ENCODE data around the gene SMARCA4.
"Not testable (repeated sequence)": the region's sequence is repeated elsewhere in the genome, so short reads cannot be mapped to it uniquely, and the experiment has no call there.

The SMARCA4 gene

GRCh38 chr19:10927730-10928562 is 32.9 kb upstream of the SMARCA4 start:
- no peak for TF ChIP-seq CTCF (IDR thresholded peaks at IDR 0.05; ENCODE audit: unreplicated experiment in 3 of 3)
- H3K9me3 Mint-ChIP-seq: no peaks in the 10 kb centered on the region
- peak overlapping the region; percentile 70 to 91 (median 90) for H3K27ac Mint-ChIP-seq
- peak overlapping the region; percentile 94 to 99 (median 96) for H3K4me3 Mint-ChIP-seq
- H3K4me1 Mint-ChIP-seq: peaks cover 4% of the 10 kb centered on the region
- peaks cover 21% of the 10 kb centered on the region for H3K36me3 Mint-ChIP-seq (ENCODE audit: low read depth)
- no peaks in the 10 kb centered on the region for H3K27me3 Mint-ChIP-seq (ENCODE audit: low read depth)

- Mint-ChIP-seq H3K9me3 (no peaks in the 10 kb centered on the region), H3K4me3 (peak within 1 kb of the TSS; percentile 94 to 99 (median 96)), H3K27ac (peak within 1 kb of the TSS; percentile 70 to 91 (median 90)), H3K4me1 (peaks cover 4% of the 10 kb centered on the region), H3K27me3 (ENCODE audit: low read depth) (no peaks in the 10 kb centered on the region), H3K36me3 (ENCODE audit: low read depth) (peaks cover 19% of the 10 kb centered on the region)
- no peak for TF ChIP-seq CTCF (IDR thresholded peaks at IDR 0.05; ENCODE audit: unreplicated experiment in 3 of 3)
These were observed 32.0 kb upstream of the SMARCA4 start, which contains the start of the genes TIMM29 and YIPF2 for GRCh38 chr19:10928563-10929401. TSS of gene TIMM29 (plus strand) at chr19:10928811. CDS start at chr19:10928823, 12 bp downstream. TSS of gene YIPF2 (minus strand) at chr19:10928639. CDS start at chr19:10928410, 229 bp downstream.

- TF ChIP-seq CTCF (IDR thresholded peaks at IDR 0.05; ENCODE audit: unreplicated experiment in 3 of 3): no peak
- no peaks in the 10 kb centered on the region for H3K9me3 Mint-ChIP-seq
- H3K36me3 Mint-ChIP-seq (ENCODE audit: low read depth): peaks cover 16% of the 10 kb centered on the region
- peak overlapping the region in 1 of 3 experiments; percentile 59 for H3K27ac Mint-ChIP-seq
- no peaks in the 10 kb centered on the region for H3K27me3 Mint-ChIP-seq (ENCODE audit: low read depth)
- H3K4me1 Mint-ChIP-seq: peaks cover 4% of the 10 kb centered on the region
- H3K4me3 Mint-ChIP-seq: peak overlapping the region; percentile 84 to 96 (median 94)
These were observed 31.4 kb upstream of the SMARCA4 start for GRCh38 chr19:10929402-10929794.

GRCh38 chr19:10935371-10936059 is 25.3 kb upstream of the SMARCA4 start:
- no peak for TF ChIP-seq CTCF (IDR thresholded peaks at IDR 0.05; ENCODE audit: unreplicated experiment in 3 of 3)
- Mint-ChIP-seq H3K36me3 (ENCODE audit: low read depth) (peaks cover 4% of the 10 kb centered on the region), H3K9me3 (no peaks in the 10 kb centered on the region), H3K27ac (no peak overlapping the region), H3K4me1 (peaks cover 4% of the 10 kb centered on the region), H3K4me3 (no peak overlapping the region), H3K27me3 (ENCODE audit: low read depth) (no peaks in the 10 kb centered on the region)

GRCh38 chr19:10936661-10937084 is 24.2 kb upstream of the SMARCA4 start:
- H3K27ac Mint-ChIP-seq: peak overlapping the region; percentile 76 to 93 (median 92)
- peak; percentile 57 to 69 (median 58) for TF ChIP-seq CTCF (IDR thresholded peaks at IDR 0.05; ENCODE audit: unreplicated experiment in 3 of 3)
- peaks cover 4% of the 10 kb centered on the region for H3K4me1 Mint-ChIP-seq
- no peaks in the 10 kb centered on the region for H3K9me3 Mint-ChIP-seq
- H3K4me3 Mint-ChIP-seq: peak overlapping the region; percentile 23 to 46 (median 45)
- H3K27me3 Mint-ChIP-seq (ENCODE audit: low read depth): no peaks in the 10 kb centered on the region
- H3K36me3 Mint-ChIP-seq (ENCODE audit: low read depth): no peaks in the 10 kb centered on the region

GRCh38 chr19:10941649-10942048 is 19.2 kb upstream of the SMARCA4 start:
- not testable (repeated sequence) for H3K9me3 Mint-ChIP-seq; H3K4me1 Mint-ChIP-seq; H3K4me3 Mint-ChIP-seq; H3K27me3 Mint-ChIP-seq (ENCODE audit: low read depth); H3K36me3 Mint-ChIP-seq (ENCODE audit: low read depth)
- H3K27ac Mint-ChIP-seq: peak overlapping the region; percentile 71 to 87 (median 84)

GRCh38 chr19:10943412-10943811 is 17.4 kb upstream of the SMARCA4 start:
- H3K4me1 Mint-ChIP-seq; H3K4me3 Mint-ChIP-seq; H3K27ac Mint-ChIP-seq; H3K9me3 Mint-ChIP-seq; H3K27me3 Mint-ChIP-seq (ENCODE audit: low read depth); H3K36me3 Mint-ChIP-seq (ENCODE audit: low read depth): not testable (repeated sequence)

Data from nephron (organoid).